ENCODE data around the gene MAML2.

GRCh38 chr11:95961758-95962157 is 381.2 kb downstream of the MAML2 start:
- TF ChIP-seq CTCF (IDR thresholded peaks at IDR 0.05) = no peak
- TF ChIP-seq EP300 (IDR thresholded peaks at IDR 0.05; ENCODE audit: borderline replicate concordance in 1 of 2, low read depth in 1 of 2, low read length in 1 of 2) = no peak
- TF ChIP-seq RFX5 (IDR thresholded peaks at IDR 0.05; ENCODE audit: low read length) = no peak
- TF ChIP-seq FOSL2 (IDR thresholded peaks at IDR 0.05; ENCODE audit: borderline replicate concordance, low read depth) = no peak
- TF ChIP-seq TEAD4 (IDR thresholded peaks at IDR 0.05; ENCODE audit: borderline replicate concordance, insufficient read depth) = no peak
- TF ChIP-seq POLR2AphosphoS5 (IDR thresholded peaks at IDR 0.05; ENCODE audit: low read depth, low read length) = no peak
- TF ChIP-seq ZBTB33 (IDR thresholded peaks at IDR 0.05; ENCODE audit: borderline replicate concordance, low read depth) = no peak
- TF ChIP-seq REST (IDR thresholded peaks at IDR 0.05; ENCODE audit: low read depth, low read length) = no peak
- TF ChIP-seq GATA2 (CRISPR knock-in tag; IDR thresholded peaks at IDR 0.05) = no peak

Measured in SK-N-SH (cell line).